ENCODE results near the gene CORO7.

DNA sequence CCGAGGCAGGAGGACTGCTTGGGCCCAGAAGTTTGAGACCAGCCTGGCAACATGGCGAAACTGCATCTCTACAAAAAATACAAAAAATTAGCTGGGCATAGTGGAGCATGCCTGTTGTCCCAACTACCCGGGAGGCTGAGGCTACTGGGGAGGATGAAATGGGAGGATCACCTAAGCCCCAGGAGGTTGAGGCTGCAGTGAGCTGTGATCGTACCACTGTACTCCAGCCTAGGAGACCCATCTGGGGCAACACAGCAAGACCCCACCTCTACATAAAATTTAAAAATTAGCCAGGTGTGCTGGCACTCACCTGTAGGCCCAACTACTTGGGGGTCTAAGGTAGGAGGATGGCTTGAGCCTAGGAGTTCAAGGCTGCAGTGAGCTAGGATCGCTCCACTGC is 67.1 kb downstream of the CORO7 start:
- TF ChIP-seq, protein P1, sequence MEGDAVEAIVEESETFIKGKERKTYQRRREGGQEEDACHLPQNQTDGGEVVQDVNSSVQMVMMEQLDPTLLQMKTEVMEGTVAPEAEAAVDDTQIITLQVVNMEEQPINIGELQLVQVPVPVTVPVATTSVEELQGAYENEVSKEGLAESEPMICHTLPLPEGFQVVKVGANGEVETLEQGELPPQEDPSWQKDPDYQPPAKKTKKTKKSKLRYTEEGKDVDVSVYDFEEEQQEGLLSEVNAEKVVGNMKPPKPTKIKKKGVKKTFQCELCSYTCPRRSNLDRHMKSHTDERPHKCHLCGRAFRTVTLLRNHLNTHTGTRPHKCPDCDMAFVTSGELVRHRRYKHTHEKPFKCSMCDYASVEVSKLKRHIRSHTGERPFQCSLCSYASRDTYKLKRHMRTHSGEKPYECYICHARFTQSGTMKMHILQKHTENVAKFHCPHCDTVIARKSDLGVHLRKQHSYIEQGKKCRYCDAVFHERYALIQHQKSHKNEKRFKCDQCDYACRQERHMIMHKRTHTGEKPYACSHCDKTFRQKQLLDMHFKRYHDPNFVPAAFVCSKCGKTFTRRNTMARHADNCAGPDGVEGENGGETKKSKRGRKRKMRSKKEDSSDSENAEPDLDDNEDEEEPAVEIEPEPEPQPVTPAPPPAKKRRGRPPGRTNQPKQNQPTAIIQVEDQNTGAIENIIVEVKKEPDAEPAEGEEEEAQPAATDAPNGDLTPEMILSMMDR (IDR thresholded peaks at IDR 0.05) = no peak
- TF ChIP-seq POLR2A (IDR thresholded peaks at IDR 0.05) (no peak), EP300 (IDR thresholded peaks at IDR 0.05) (no peak), POLR2AphosphoS5 (IDR thresholded peaks at IDR 0.05) (no peak)

All from gastroesophageal sphincter (tissue), 3 donors.